Inflammatory macrophage (primary cell): ENCODE measurements around the gene ADGB.
A peak's percentile ranks its signal among the peaks of the same experiment; 100 is the strongest.

Experiments
- DNase-seq, 2 donors: peaks; one replicate each; pipeline ENCODE4 v3.0.0-alpha.2; 2020 to 2022

Gene ADGB

DNA sequence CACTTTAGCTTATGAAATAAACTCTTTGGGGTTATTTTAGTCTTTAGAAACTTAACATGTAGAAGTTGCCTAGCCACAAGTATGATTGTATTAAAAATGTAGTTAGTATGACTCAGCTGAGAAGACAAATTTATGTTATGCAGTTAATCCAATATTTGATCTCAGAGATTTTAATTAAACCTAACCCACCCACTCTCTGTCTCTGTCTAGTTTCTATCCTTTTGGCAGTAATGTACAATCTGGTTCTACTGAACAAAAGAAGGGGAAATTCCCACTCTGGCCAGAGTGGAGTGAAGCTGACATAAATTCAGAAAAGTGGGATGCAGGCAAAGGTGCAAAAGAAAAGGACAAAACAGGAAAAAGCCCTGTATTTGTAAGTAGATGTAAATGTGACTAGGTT is 36.4 kb downstream of the ADGB start:
- DNase-seq, result no peak

DNA sequence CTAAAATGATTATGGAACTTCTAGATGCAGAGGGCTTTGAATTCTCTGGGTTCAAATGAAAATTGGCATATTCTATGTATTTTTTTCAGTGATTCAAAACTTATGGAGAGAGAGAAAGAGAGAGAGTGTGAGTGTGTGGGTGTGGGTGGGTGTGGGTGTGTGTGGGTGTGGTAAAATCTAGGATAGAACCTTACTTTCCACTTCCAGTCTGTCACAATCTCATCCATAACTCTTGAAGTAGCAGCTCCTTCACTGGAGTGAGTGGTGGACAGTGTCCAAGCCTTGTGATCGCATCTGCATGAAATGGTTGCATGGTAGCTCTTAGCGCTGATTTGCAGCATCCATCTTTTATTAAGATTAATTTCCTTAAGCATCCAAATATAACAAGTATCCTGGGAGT is 37.7 kb downstream of the ADGB start:
- no peak for DNase-seq

DNA sequence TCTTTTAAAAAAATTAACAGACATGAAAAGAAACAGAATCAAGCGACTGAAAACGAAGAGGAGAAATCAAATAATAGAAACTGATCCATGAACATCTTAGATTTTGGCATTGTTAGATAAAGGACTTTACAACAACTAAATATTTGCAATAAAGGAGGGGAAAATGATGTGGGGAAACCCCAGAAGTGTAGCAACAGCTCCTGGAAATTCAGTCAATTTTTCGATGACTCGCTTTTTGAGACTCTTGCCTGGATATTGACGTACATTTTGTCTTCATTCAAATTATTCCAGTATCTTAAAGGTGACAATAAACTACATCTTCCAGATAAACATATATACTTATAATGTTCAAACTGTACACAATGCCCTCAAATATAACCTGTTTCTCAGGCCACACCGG is 44.1 kb downstream of the ADGB start:
- no peak for DNase-seq

DNA sequence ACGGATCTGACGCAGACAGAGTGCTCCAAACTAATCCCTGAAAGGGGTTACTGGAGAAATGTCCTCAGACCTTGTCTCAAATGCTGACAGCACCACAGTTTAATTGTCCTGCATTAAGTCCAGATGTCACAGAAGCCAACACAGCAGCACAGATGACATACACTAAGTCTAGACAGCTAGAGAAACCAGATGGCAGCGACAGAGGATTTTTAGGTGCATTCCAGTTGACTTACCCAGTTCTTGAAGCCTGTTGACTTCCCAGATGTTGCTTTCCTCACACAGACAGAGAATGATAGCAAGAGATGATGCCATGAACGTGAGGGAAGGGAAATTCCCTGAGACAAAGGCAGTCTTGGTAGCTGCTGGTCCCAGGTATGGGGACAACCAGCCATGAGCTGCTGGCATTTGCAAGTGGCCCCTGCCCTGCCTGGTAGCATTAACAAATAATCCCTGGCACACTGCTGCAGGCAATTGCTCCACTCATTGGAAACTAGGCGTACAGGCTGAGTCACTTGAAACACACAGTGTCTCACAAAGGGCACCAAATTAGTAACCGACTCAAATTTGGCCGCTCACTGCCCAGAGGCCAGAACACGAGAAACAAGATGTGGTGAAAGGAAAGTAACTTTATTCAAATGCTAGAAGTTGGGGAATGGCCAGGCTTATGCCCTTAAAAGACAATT is 52.2 kb downstream of the ADGB start:
- DNase-seq, result no peak

DNA sequence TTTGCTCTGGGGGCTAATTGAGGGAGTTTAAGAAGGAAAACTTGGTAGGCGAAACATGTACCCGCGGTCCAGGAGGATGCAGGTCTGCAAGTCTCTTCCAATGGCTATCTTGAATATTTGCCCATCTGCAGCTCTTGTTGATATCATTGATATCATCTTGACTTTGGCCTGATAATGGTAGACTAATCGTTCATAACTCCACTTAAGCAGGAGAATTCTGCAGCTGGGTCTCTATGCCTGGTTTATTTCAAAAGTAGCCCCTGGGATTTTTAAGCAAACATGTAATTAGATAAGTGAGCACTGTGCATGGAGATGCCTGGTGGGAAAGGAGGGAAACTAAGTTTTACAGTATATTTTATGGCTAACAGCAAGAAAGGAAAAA is 52.7 kb downstream of the ADGB start:
- no peak for DNase-seq

DNA sequence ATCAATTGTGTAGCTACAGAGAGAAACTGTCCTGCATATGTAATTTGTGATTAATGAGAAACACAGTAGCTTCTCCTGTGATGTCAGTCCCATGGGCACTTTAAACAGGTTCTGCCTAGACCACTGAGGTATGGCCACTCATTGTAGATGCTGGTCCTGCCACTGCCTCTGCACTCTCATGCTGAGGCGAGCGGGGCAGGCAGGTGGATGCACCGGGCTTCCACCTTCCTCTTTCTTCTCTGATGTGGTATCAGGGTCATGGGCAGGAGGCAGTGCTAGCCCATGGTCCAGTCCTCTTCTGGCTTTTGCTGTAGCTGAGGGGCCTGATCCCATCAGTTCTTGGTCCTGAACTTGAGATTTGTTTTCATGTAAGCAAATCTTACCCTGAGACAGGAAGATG is 58.7 kb downstream of the ADGB start:
- no peak for DNase-seq

DNA sequence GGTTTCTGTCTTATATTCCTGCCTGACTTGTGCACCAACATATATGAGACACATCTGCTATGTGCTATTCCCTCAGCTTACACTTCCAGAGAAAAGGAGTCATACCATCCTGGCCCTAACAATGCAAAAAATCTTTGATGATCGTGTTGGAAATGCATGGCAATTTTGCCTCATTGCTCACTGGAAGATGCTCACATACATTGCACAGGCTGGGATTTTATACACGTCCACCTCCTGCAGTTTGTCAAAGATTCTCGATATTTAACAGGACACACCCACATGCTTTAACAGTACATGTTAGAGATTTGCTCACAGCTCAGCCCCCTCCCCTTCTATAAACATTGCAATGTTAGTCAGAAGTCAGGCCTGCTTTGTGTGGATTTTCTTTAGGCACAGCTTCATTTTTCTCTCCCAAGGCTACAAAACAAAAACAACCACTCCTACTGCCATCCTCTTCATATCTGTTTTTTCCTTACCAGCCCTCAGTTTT is 66.1 kb downstream of the ADGB start:
- DNase-seq, result no peak

DNA sequence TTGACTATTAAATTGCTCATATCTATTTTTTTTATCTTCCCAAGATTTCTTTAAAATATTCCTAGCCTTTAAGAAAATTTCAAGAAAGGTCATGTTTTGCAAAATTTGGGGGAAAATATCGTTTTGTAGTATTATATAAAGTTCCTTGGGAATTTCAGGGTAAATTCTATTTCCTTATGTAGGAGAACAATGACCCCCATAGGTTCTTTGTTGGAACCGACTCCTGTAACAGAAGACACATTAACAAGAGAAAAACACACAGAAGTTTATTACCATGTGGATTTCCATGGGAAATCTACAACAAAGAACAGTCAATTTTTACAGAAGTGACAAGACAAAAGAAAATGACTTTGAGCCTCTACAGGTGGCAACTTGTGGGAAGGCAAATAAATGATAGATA is 68.1 kb downstream of the ADGB start:
- DNase-seq, result no peak

DNA sequence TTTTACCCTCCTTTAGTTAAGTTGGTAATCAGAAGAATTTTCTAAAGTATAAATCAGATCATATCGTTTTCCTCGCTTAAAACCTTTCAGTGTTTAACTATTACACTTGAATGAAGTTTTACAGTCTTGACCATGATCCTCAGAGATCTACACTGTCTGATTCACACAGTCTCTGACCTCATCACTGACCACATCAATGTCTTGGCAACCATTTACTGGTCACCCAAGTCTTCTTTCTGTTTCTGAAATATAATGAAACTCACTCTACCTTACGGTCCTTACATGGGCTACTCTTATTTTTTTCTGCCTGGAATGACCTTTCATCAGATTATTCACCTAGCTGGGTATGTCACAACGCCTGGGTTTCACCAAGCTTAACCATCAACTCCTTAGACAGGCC is 71.4 kb downstream of the ADGB start:
- DNase-seq, result no peak

DNA sequence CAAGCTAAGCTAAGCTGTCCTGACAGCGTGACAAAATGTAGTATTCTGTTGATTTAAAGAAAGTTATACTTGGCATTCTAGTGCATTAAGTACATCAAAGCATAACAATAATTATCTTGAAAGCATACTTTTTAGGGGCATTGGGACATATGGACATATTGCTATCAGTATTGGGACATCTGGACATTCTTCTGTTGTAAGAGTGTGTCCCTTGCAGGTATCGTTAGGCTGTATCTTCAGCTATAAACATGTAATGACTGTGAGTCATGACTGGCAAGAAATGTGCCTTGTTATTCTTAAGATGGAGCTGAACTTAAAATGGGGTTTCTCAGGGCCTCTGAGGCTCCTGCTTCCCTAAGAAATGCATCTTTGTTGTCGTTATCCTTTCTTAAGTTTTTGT is 74.3 kb downstream of the ADGB start:
- DNase-seq, result no peak

DNA sequence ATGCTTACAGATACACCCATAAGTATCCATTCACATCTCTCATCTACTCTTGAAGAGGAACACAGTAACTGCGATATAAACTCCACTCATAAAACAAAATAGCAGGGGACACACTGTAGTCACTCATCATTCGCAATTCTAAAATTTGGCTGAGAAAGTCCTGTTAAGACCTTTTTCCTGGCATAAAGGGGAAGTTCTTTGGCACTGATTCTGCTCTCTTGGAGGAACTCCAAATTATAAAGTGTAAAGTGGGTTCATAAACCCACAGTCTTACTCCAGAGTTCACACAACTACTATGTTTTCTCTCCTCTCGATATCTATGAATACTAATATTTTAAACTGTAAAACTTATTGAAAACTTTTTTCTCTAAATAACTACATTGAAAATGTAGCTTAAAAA is 80.6 kb downstream of the ADGB start:
- peak; percentile 8 to 33 for DNase-seq

DNA sequence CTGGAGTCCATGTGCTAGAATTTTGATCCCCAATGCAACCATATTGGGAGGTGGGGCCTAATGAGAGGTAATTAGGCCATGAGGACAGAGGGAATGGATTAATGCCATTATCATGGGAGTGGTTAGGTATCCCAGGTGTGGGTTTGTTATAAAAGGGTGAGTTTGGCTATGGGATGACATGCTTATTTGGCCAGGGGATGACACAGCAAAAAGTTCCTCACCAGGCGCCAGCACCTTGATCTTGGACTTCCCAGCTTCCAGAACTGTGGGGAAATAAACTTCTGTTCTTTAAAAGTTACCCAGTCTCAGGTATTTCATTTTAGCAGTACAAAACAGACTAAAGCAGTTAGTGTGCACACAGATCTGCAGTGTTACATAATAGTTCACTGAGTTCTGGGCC is 84.1 kb downstream of the ADGB start:
- DNase-seq, result no peak

DNA sequence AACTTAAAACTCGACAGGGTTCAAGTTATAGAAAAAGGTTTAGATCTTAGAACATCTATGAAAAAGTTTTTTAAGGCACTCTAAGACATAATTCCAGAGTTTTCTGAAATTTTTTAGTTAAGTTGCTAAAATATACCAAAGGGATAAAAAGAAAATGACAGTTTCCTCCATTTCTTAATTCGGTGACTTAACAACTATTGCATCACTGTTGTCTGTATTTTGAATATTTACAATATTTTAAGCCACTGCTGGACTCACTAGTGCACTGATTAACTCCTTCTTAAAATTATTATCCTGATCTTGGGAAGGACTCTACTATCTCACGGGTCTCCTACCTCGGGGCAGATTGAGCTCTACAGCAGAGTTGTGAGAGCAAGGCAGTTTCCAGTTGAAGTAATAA is 91.0 kb downstream of the ADGB start:
- DNase-seq, result no peak

DNA sequence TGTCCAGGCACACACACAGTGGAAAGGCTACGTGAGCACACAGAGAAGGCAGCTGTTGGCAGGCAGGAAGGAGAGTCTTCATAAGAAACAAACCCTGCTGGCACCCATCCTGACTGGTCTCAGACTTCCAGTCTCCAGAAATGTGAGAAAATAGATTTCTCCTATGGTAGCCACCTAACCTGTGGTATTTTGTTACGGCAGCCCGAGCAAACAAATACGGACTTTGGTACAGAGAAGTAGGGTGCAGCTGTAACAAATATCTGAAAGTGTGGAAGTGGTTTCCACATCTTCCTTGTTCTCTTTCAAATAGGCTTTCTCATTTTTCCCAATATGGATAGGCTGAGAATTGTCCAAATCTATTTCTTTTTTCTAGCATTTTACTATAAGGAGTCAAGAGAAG is 94.6 kb downstream of the ADGB start:
- DNase-seq, result no peak

DNA sequence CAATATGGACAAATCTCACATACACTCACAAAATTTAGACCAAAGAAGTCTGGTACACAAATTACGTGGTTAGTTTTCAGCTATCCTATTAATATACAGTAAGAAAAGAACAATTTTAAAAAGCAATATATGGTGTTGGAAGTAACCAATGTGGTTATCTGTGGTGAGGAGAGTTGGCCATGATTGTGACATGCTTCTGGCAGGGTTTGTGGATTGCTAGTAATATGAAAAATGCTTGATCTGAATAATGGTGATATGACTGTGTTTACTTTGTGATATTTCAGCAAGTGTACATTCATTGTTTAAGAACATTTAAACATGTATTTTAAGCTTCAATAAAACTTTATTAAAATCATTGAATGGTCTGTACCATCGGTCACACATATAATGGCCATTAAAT is 99.1 kb downstream of the ADGB start:
- DNase-seq, result no peak

DNA sequence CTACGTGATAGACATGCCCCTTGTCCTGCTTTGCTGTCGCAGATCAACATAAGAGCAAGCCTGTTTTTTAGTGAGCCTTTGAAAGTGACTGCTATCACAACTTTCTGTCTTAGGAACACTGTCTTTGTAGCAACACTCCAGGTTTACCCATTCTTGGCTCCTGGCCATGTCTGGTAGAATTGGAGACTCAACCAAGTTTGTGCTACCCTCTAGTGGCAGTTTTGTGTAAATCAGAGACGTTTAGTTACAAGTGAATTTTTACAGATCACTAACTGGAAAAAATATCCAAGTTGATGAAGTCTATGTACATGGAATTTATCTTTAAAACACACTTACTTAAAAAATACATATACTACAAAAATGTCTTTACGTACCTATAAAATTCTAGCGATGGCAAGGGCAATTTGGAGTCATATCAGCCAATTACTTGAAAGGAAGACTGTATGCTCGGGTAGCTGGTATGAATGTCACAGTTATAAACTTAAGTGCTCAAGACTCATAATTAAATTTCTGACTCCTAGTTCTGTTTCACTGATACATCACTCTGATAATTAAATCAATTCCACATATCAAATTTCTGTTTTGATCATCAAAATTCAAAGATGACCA is 101.4 kb downstream of the ADGB start:
- DNase-seq, result peak; percentile 81 to 85

DNA sequence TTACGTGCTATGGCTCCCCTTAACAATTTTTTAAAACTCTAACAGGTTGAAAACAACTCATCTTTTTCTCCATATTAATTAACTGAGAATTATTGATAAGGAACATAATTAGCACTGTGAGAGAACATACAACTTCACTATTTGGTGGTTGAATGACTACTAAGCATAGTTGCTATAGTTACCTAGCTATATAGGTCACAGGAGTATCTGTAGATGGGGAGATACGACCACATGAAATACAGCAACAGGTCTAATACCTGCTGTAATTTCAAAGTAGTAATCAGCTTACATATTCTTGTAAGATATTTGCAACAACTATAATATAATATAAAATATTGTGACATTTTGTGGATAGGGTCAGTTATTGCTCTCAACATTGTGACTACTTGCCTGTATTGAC is 102.9 kb downstream of the ADGB start:
- no peak for DNase-seq

DNA sequence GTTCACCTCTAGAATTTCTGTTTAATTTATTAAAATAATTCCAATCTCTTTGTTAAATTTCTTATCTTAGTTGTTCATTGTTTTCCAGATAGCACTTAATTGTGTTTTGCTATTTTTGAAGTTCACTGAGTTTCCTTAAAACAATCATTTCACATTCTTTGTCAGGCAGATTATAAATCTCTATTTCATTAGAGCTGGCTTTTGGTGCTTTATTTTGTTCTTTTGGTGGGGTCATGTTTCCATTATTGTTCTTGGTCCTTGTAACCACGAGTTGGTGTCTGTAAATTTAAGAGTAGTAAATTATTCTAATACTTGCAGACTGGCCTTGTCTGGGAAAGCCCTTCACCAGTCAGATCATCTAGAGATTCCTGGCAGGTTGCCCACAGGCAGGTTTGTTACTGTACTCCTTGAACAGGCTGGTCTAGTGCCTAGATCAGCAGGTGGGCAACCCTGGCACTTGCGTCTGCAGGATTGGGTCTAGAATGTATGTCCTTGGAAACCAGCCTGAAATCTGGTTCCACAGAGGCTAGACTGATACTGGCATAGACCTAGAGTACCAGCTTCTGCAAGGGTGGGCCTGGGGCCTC is 110.4 kb downstream of the ADGB start:
- DNase-seq, result no peak

DNA sequence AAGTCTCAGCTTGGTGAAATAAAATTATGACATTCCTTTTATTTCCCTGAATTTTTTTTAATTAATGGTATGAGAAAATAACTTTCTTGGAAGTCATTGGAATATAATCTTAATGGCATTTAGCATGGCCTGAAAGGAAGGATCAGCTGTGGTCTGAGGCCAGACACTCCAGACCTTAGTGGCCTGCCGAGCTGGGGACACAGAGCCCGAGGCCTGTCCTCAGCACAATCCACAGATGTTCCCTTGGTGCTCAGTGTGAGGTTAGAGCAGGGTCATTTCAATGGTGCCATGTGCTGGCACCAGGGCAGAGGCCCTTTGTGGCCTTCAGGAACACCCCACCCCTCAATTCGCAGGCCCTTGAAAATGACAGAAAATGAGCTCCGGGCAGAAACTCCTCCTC is 120.6 kb downstream of the ADGB start:
- DNase-seq, result no peak

DNA sequence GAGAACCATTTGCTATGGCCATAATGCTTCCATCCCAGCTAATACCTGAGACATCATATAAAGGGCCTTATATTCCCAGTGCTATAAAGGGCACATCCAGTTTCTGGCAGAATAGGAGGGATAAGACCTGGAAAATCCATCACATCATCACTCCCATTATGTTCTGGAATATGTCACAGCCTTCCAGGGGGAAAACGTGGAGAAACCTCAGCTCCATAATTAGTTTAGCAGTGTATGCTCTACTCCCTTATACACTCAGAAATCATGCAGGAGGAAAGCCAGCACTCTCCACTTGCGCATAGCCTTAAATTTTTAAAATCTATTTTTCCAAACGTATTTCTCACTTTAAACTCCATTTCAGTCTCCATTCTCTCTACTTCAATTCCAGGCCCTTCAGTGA is 140.9 kb downstream of the ADGB start:
- no peak for DNase-seq

DNA sequence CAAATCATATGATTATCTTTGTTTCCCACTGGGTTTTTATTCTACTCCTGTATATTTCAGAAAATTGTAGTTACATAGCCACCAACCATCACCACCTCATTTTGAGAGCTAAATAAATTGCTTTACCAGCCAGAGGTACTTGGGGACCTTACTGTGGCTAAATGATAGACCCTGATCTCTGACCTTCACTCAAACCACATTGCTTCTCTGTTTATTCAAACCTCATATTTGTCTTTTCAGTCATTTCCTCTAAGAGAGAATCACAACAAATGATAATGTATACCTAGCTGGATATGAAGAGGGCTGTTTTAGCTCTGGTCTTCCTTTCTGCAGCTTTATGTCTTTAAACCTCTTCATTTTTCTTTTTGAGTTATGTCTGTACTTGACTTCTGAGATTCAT is 142.8 kb downstream of the ADGB start:
- no peak for DNase-seq

DNA sequence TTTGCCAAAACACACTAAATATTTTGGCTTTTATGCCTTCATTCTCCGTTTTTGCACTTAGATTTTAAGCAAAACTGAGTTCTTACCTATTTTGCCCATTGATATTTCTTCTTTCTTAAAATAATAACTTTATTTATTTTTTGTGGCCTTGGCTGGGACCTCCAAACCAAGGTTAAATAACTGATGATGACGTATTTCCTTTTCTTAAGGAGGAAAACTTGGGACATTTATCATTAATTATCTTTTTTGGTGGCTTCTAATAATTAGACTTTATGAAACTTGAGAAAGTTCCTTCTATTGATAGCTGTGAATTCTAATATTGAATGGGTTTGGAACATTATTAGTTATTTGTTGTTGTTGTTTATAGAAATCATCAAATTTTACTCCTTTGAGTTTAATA is 154.5 kb downstream of the ADGB start:
- no peak for DNase-seq

DNA sequence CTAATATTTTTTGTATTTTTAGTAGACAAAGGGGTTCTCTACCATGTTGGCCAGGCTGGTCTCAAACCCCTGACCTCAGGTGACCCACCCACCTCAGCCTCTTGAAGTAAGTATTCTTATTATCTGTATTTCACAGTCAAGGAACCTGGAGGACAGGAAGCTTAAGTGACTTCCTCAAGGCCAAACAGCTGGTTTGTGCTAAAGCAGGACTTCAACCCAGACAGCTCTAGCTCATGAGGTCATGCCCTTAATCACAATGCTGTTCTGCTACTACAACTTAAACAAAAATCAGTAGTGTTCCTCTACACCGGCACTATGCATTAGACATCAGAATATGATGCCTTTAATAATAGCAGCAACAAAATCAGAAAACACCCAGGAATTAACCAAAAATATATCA is 168.9 kb downstream of the ADGB start:
- DNase-seq, result peak; percentile 12 to 13

DNA sequence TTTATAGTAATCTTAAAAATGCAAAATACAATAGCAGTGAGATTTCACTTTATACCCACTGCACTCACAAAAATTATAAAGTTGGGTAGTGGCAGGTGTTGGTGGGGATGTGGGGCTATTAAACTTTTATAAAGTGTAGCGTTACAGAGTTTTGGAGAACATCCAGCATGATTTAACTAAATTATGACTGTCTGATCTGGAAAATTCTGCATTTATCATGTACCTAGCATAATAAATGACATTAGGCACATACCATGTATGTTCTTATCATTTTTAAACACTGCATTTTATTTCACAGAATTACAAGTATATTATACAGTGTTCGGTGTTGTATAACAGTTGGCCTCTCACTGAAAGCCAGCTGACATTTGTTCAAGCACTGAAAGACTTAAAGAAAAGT is 169.9 kb downstream of the ADGB start:
- DNase-seq, result no peak
